Astrocyte (in vitro differentiated cells and primary cell): ENCODE results near the gene VARS1. TPM values are rescaled to one million over a fixed set of nuclear protein-coding genes. Genes with fewer than 3 reads are reported as not detected.
"Not testable (repeated sequence)": the region's sequence is repeated elsewhere in the genome, so short reads cannot be mapped to it uniquely, and the experiment has no call there.

Experiments used
- DNase-seq: peaks from one replicate; pipeline ENCODE4 v3.0.0-alpha.2; 2010; ENCODE audit warnings: low read depth
- FAIRE-seq: peaks from 2 replicates; lab custom pipeline; 2011; peaks lifted over from hg19 to GRCh38; lab: Jason Lieb, UNC
- H2AFZ ChIP-seq: 2 replicates; pipeline ENCODE4 v1.6.0; 2012; ENCODE audit warnings: low read depth, low read length, inconsistent platforms
- H3K27ac ChIP-seq: 2 replicates; pipeline ENCODE4 v1.5.1; 2011; ENCODE audit warnings: low read depth, low read length, inconsistent platforms
- H3K27me3 ChIP-seq: 2 replicates; pipeline ENCODE4 v1.6.0; 2011; ENCODE audit warnings: low read length, inconsistent platforms; ENCODE audit not compliant: insufficient read depth
- H3K36me3 ChIP-seq: 2 replicates; pipeline ENCODE4 v1.5.1; 2011; ENCODE audit warnings: low read length, inconsistent platforms; ENCODE audit not compliant: insufficient read depth
- H3K4me1 ChIP-seq: 2 replicates; pipeline ENCODE4 v1.5.1; 2011; ENCODE audit warnings: low read length, inconsistent platforms; ENCODE audit not compliant: insufficient read depth
- H3K4me2 ChIP-seq: 2 replicates; pipeline ENCODE4 v1.6.0; 2012; ENCODE audit warnings: low read length, inconsistent platforms
- H3K4me3 ChIP-seq: 2 replicates; pipeline ENCODE4 v1.5.1; 2011; ENCODE audit warnings: low read depth, mild to moderate bottlenecking, low read length, inconsistent platforms; ENCODE audit not compliant: insufficient read depth
- H3K79me2 ChIP-seq: 2 replicates; pipeline ENCODE4 v1.6.0; 2012; ENCODE audit warnings: mild to moderate bottlenecking, low read length, inconsistent platforms; ENCODE audit not compliant: insufficient read depth
- H3K9ac ChIP-seq: 2 replicates; pipeline ENCODE4 v1.6.0; 2012; ENCODE audit warnings: mild to moderate bottlenecking, low read length, inconsistent platforms
- H3K9me3 ChIP-seq: 2 replicates; pipeline ENCODE4 v1.5.1; 2012; ENCODE audit warnings: low read depth, mild to moderate bottlenecking, low read length, inconsistent platforms; ENCODE audit not compliant: insufficient read depth
- H4K20me1 ChIP-seq: 2 replicates; pipeline ENCODE4 v1.6.0; 2012; ENCODE audit warnings: low read length, inconsistent platforms; ENCODE audit not compliant: insufficient read depth
- H3K27ac Mint-ChIP-seq: one replicate; pipeline ENCODE4 v1.8.0; 2021; ENCODE audit warnings: mild to moderate bottlenecking, mixed read lengths; ENCODE audit not compliant: unreplicated experiment
- H3K27me3 Mint-ChIP-seq: one replicate; pipeline ENCODE4 v1.8.0; 2021; ENCODE audit warnings: low read depth, mixed read lengths; ENCODE audit not compliant: unreplicated experiment
- H3K36me3 Mint-ChIP-seq: one replicate; pipeline ENCODE4 v1.8.0; 2021; ENCODE audit warnings: low read depth, mixed read lengths; ENCODE audit not compliant: unreplicated experiment
- H3K4me1 Mint-ChIP-seq: one replicate; pipeline ENCODE4 v1.8.0; 2021; ENCODE audit warnings: low read depth, mixed read lengths; ENCODE audit not compliant: unreplicated experiment
- H3K4me3 Mint-ChIP-seq: one replicate; pipeline ENCODE4 v1.8.0; 2021; ENCODE audit warnings: mild to moderate bottlenecking, moderate library complexity, mixed read lengths; ENCODE audit not compliant: unreplicated experiment
- H3K9me3 Mint-ChIP-seq: one replicate; pipeline ENCODE4 v1.8.0; 2021; ENCODE audit warnings: mild to moderate bottlenecking, mixed read lengths; ENCODE audit not compliant: unreplicated experiment
- CTCF ChIP-seq: IDR thresholded peaks from 2 replicates; pipeline ENCODE4 v1.5.1; 2011; ENCODE audit warnings: low read depth, mild to moderate bottlenecking, inconsistent platforms, low read length, moderate library complexity; ENCODE audit not compliant: insufficient read depth
- EZH2 ChIP-seq: IDR thresholded peaks from 2 replicates; pipeline ENCODE4 v1.6.1; 2012; ENCODE audit warnings: mild to moderate bottlenecking, low read length, inconsistent platforms; ENCODE audit not compliant: insufficient read depth
- total RNA-seq: library from RNA; stranded (reverse); gene quantifications from 2 replicates; pipeline ENCODE4 v1.2.1, GENCODE V29; 2021

Gene VARS1
- total RNA-seq, 1 donor from 2014 or later, result 94.8 TPM

- peaks cover 12% of the 10 kb centered on the region for H3K4me1 Mint-ChIP-seq
- Histone ChIP-seq H3K27me3 (no peaks in the 10 kb centered on the region), H3K4me3 (no peak overlapping the region), H3K79me2 (peaks cover 19% of the 10 kb centered on the region), H3K4me1 (peaks cover 13% of the 10 kb centered on the region), H3K36me3 (no peaks in the 10 kb centered on the region), H3K27ac (no peak overlapping the region), H3K9me3 (no peaks in the 10 kb centered on the region), H3K4me2 (no peak overlapping the region), H4K20me1 (peaks cover 16% of the 10 kb centered on the region), H2AFZ (no peak overlapping the region), H3K9ac (no peak overlapping the region)
- H3K27ac Mint-ChIP-seq, result no peak overlapping the region
- H3K9me3 Mint-ChIP-seq, result peaks cover 2% of the 10 kb centered on the region
- FAIRE-seq (no peak), DNase-seq (no peak)
- TF ChIP-seq EZH2, result no peak
- no peak for TF ChIP-seq CTCF
- H3K36me3 Mint-ChIP-seq, result peaks cover 3% of the 10 kb centered on the region
- peak overlapping the region; percentile 31 for H3K4me3 Mint-ChIP-seq
- no peaks in the 10 kb centered on the region for H3K27me3 Mint-ChIP-seq
These were observed 24.3 kb upstream of the VARS1 start for GRCh38 chr6:31819871-31820299.

- H3K27ac ChIP-seq, H3K27me3 Mint-ChIP-seq, H3K27ac Mint-ChIP-seq, H2AFZ ChIP-seq, H3K9me3 ChIP-seq, DNase-seq, H3K9me3 Mint-ChIP-seq, H3K27me3 ChIP-seq, H3K36me3 ChIP-seq, FAIRE-seq, H3K36me3 Mint-ChIP-seq: not testable (repeated sequence)
- Histone ChIP-seq H3K9ac (peak overlapping the region; percentile 55), H3K4me3 (peak overlapping the region; percentile 49), H4K20me1 (peaks cover 16% of the 10 kb centered on the region), H3K4me1 (peaks cover 22% of the 10 kb centered on the region), H3K4me2 (peak overlapping the region; percentile 88), H3K79me2 (peaks cover 19% of the 10 kb centered on the region)
- H3K4me3 Mint-ChIP-seq, result peak overlapping the region; percentile 81
- peaks cover 18% of the 10 kb centered on the region for H3K4me1 Mint-ChIP-seq
These were observed 22.5 kb upstream of the VARS1 start for GRCh38 chr6:31817929-31818511.

GRCh38 chr6:31817133-31817928 lies 21.8 kb upstream of the VARS1 start:
- H4K20me1 ChIP-seq, result peaks cover 16% of the 10 kb centered on the region
- Mint-ChIP-seq H3K4me1 (peaks cover 14% of the 10 kb centered on the region), H3K4me3 (peak overlapping the region; percentile 81)
- H3K9ac ChIP-seq, result peak overlapping the region; percentile 55
- H2AFZ ChIP-seq, H3K27me3 ChIP-seq, H3K27ac ChIP-seq, H3K9me3 ChIP-seq, FAIRE-seq, H3K9me3 Mint-ChIP-seq, H3K36me3 ChIP-seq, H3K27me3 Mint-ChIP-seq, DNase-seq, H3K27ac Mint-ChIP-seq, H3K36me3 Mint-ChIP-seq: not testable (repeated sequence)
- peaks cover 19% of the 10 kb centered on the region for H3K79me2 ChIP-seq
- H3K4me1 ChIP-seq, result peaks cover 18% of the 10 kb centered on the region
- peak overlapping the region; percentile 88 for H3K4me2 ChIP-seq
- peak overlapping the region; percentile 49 for H3K4me3 ChIP-seq
